ENCODE data around the gene COX6B2. TPM values are rescaled to one million over a fixed set of nuclear protein-coding genes. Genes with fewer than 3 reads are reported as not detected.

COX6B2 gene
- total RNA-seq, 1 experiment from 2014 or later, result 3.3 TPM

- 0 out of 2 replicates have a peak, but pooled peaks have one; percentile 66 for TF ChIP-seq EZH2 (IDR thresholded peaks at IDR 0.05; ENCODE audit: low read depth)
- TF ChIP-seq, protein P1, sequence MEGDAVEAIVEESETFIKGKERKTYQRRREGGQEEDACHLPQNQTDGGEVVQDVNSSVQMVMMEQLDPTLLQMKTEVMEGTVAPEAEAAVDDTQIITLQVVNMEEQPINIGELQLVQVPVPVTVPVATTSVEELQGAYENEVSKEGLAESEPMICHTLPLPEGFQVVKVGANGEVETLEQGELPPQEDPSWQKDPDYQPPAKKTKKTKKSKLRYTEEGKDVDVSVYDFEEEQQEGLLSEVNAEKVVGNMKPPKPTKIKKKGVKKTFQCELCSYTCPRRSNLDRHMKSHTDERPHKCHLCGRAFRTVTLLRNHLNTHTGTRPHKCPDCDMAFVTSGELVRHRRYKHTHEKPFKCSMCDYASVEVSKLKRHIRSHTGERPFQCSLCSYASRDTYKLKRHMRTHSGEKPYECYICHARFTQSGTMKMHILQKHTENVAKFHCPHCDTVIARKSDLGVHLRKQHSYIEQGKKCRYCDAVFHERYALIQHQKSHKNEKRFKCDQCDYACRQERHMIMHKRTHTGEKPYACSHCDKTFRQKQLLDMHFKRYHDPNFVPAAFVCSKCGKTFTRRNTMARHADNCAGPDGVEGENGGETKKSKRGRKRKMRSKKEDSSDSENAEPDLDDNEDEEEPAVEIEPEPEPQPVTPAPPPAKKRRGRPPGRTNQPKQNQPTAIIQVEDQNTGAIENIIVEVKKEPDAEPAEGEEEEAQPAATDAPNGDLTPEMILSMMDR (conservative IDR thresholded peaks at IDR 0.05), result no peak
- Histone ChIP-seq H3F3A (ENCODE audit: insufficient read depth, low read depth) (peaks cover 42% of the 10 kb centered on the region; the same call in 1 of the 2 replicates), H3K36me3 (ENCODE audit: low read depth) (no peaks in the 10 kb centered on the region), H3K27ac (no peak overlapping the region), H3K27me3 (ENCODE audit: insufficient read depth, low read depth) (peaks cover 5% of the 10 kb centered on the region; the same call in 1 of the 2 replicates), H3K4me3 (peak overlapping the region; percentile 35; the same call in 1 of the 2 replicates), H3K9me3 (ENCODE audit: insufficient read depth, low read depth) (no peaks in the 10 kb centered on the region), H2AFZ (no peak overlapping the region), H3K4me2 (peak overlapping the region; percentile 61), H3K9me2 (ENCODE audit: insufficient read depth) (no peaks in the 10 kb centered on the region), H3K4me1 (replicated peaks; ENCODE audit: insufficient read depth) (peaks cover 33% of the 10 kb centered on the region), H4K20me1 (ENCODE audit: insufficient read depth) (no peaks in the 10 kb centered on the region), H3K79me2 (ENCODE audit: low read depth) (no peaks in the 10 kb centered on the region)
- ChIA-PET CTCF (interaction anchor here (0.6 to 0.7 kb wide), 2 partner anchors 13 to 227 kb away, joined by 3 to 4 read pairs; no protein-coding TSS in a partner anchor), POLR2A (ENCODE audit: unreplicated experiment) (interaction anchor here (0.6 to 0.8 kb wide), 2 partner anchors 22 to 222 kb away, joined by 4 to 12 read pairs; no protein-coding TSS in a partner anchor)
- no TSS peak for BruUV-seq (replicated peaks)
- intact Hi-C loops (cut with micrococcal nuclease; ENCODE audit: unreplicated experiment), result loop anchor here (2.0 kb wide), 1 partner anchor 30 kb away; the partner anchor contains the start of gene KMT5C
- DNase-seq, result peak in 1 of 2 experiments; percentile 78
Measured at GRCh38 chr19:55368701-55369563, 14.4 kb upstream of the COX6B2 start.

GRCh38 chr19:55368106-55368505 is 13.6 kb upstream of the COX6B2 start:
- no peaks in the 10 kb centered on the region for H4K20me1 ChIP-seq (ENCODE audit: insufficient read depth)
- H3K9me2 ChIP-seq (ENCODE audit: insufficient read depth), result no peaks in the 10 kb centered on the region
- POLR2A ChIA-PET (ENCODE audit: unreplicated experiment), result interaction anchor here (0.8 kb wide), 1 partner anchor 23 kb away, joined by 12 read pairs; no protein-coding TSS in a partner anchor
- H3K4me3 ChIP-seq, result no peak overlapping the region
- H2AFZ ChIP-seq, result no peak overlapping the region
- no peak overlapping the region for H3K27ac ChIP-seq
- intact Hi-C loops (cut with micrococcal nuclease; ENCODE audit: unreplicated experiment), result loop anchor here (2.0 kb wide), 1 partner anchor 29 kb away; the partner anchor contains the start of gene KMT5C
- no peaks in the 10 kb centered on the region for H3K9me3 ChIP-seq (ENCODE audit: insufficient read depth, low read depth)
- H3F3A ChIP-seq (ENCODE audit: insufficient read depth, low read depth), result peaks cover 41% of the 10 kb centered on the region; the same call in 1 of the 2 replicates
- DNase-seq, result no peak
- TF ChIP-seq, protein P1 (conservative IDR thresholded peaks at IDR 0.05), result no peak
- TF ChIP-seq EZH2 (IDR thresholded peaks at IDR 0.05; ENCODE audit: low read depth), result no peak
- H3K79me2 ChIP-seq (ENCODE audit: low read depth), result no peaks in the 10 kb centered on the region
- no peak overlapping the region for H3K4me2 ChIP-seq
- CTCF ChIA-PET, result interaction anchor here (0.6 kb wide), 1 partner anchor 12 kb away, joined by 4 read pairs; no protein-coding TSS in a partner anchor
- H3K4me1 ChIP-seq (replicated peaks; ENCODE audit: insufficient read depth), result peaks cover 25% of the 10 kb centered on the region
- H3K27me3 ChIP-seq (ENCODE audit: insufficient read depth, low read depth), result peaks cover 5% of the 10 kb centered on the region; the same call in 1 of the 2 replicates
- no TSS peak for BruUV-seq (replicated peaks)
- H3K36me3 ChIP-seq (ENCODE audit: low read depth), result no peaks in the 10 kb centered on the region

DNA sequence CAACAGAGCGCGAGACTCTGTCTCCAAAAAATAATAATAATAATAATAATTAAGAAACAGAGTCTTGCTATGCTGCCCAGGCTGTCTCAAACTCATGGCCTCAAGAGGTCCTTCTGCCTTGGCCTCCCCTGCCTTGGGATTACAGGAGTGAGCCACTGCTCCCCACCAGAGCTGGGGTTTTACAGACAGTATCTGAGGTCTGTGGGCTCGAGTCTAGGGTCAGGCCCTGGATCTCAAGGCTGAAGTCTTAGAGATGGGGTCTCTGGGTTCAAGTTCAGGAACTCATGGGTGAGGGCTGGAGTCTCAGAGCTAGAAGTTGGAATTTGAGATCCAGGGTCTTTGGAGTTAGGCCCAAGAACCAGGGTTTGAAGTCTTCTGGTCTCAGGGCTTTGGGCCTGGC is 12.3 kb upstream of the COX6B2 start:
- H3K36me3 ChIP-seq (ENCODE audit: low read depth), result no peaks in the 10 kb centered on the region
- H3F3A ChIP-seq (ENCODE audit: insufficient read depth, low read depth), result peaks cover 35% of the 10 kb centered on the region; the same call in 1 of the 2 replicates
- no peak overlapping the region for H2AFZ ChIP-seq
- H3K4me2 ChIP-seq, result no peak overlapping the region
- H3K4me1 ChIP-seq (replicated peaks; ENCODE audit: insufficient read depth), result peaks cover 12% of the 10 kb centered on the region
- DNase-seq, result no peak
- H3K27me3 ChIP-seq (ENCODE audit: insufficient read depth, low read depth), result peaks cover 5% of the 10 kb centered on the region; the same call in 1 of the 2 replicates
- POLR2A ChIA-PET (ENCODE audit: unreplicated experiment), result no interaction called here
- no peaks in the 10 kb centered on the region for H3K79me2 ChIP-seq (ENCODE audit: low read depth)
- BruUV-seq (replicated peaks), result no TSS peak
- no peak overlapping the region for H3K4me3 ChIP-seq
- intact Hi-C loops (cut with micrococcal nuclease; ENCODE audit: unreplicated experiment), result no loop called here
- H3K9me3 ChIP-seq (ENCODE audit: insufficient read depth, low read depth), result no peaks in the 10 kb centered on the region
- no peaks in the 10 kb centered on the region for H4K20me1 ChIP-seq (ENCODE audit: insufficient read depth)
- CTCF ChIA-PET, result no interaction called here
- no peaks in the 10 kb centered on the region for H3K9me2 ChIP-seq (ENCODE audit: insufficient read depth)
- TF ChIP-seq, protein P1 (conservative IDR thresholded peaks at IDR 0.05), result no peak
- TF ChIP-seq EZH2 (IDR thresholded peaks at IDR 0.05; ENCODE audit: low read depth), result no peak
- H3K27ac ChIP-seq, result no peak overlapping the region

Measured in PC-9 (cell line).